ENCODE measurements around the gene XXYLT1.

The XXYLT1 gene

DNA sequence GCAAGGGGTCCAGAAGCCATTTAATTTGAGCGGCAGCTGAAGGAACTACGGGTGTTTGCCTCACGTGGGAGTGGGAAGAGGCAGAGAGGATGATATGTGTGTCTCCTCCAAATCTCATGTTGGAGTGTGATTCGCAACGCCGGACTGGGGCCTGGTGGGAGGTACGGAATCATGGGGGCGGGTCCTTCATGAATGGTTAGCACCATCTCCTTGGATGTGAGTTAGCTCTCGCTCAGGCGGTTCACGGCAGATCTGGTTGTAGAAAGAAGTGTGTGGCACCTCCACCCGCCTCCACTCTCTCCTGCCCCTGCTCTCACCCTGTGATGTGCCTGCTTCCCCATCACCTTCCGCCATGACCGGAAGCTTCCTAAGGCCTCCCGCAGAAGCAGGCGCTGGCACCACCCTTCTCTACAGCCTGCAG is 25.4 kb downstream of the XXYLT1 start:
- no peak for TF ChIP-seq EZH2phosphoT487 (IDR thresholded peaks at IDR 0.05; ENCODE audit: borderline replicate concordance, low read length)
- TF ChIP-seq, protein P1, sequence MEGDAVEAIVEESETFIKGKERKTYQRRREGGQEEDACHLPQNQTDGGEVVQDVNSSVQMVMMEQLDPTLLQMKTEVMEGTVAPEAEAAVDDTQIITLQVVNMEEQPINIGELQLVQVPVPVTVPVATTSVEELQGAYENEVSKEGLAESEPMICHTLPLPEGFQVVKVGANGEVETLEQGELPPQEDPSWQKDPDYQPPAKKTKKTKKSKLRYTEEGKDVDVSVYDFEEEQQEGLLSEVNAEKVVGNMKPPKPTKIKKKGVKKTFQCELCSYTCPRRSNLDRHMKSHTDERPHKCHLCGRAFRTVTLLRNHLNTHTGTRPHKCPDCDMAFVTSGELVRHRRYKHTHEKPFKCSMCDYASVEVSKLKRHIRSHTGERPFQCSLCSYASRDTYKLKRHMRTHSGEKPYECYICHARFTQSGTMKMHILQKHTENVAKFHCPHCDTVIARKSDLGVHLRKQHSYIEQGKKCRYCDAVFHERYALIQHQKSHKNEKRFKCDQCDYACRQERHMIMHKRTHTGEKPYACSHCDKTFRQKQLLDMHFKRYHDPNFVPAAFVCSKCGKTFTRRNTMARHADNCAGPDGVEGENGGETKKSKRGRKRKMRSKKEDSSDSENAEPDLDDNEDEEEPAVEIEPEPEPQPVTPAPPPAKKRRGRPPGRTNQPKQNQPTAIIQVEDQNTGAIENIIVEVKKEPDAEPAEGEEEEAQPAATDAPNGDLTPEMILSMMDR (IDR thresholded peaks at IDR 0.05; ENCODE audit: low read depth, low read length, poor library complexity, severe bottlenecking): no peak
- no peak overlapping the region for H3K4me2 ChIP-seq (ENCODE audit: low read length)

DNA sequence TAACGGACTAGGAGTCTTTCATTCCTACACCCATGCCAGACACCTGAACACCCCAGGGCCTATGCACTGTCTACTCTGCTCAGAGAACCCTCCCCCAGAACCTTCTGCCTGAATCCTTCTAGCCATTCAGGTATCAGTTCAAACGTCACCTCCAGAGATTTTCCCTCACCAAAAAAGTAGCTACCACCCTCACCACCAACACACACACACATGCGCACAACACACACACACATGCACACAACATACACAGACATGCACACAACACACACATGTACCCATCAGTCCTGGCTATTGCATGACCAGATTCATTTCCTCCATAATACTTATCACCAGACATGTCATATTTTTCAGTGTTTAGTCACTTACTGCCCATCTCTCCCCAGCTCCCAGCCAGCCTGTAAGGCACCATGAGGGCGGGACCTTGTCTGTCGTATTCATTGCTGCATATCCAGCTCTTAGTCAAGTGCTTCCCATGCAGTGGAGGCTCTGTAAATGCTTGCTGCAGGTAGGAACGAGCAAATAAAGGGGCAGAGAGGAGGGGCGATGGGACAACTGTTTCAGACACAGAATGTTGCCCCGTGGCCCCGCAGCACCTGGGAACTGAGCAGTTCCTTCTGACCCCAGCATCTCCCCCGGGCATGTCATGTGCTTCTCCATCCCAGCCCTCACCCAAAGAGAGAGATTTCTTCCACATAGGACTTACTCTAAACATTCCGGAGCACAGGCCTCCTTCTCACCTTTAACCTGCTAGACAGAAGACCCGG is 29.2 kb downstream of the XXYLT1 start:
- Histone ChIP-seq H3K79me2 (ENCODE audit: control insufficient read depth, low read length) (peaks cover 7% of the 10 kb centered on the region; the same call in 1 of the 2 replicates), H3K9me3 (ENCODE audit: control insufficient read depth, insufficient read depth, low read length) (no peaks in the 10 kb centered on the region), H3K9me2 (replicated peaks; ENCODE audit: control insufficient read depth, low read length) (no peaks in the 10 kb centered on the region), H4K20me1 (ENCODE audit: control insufficient read depth, insufficient read depth, low read depth, low read length) (no peaks in the 10 kb centered on the region), H3K27ac (ENCODE audit: low read depth, low read length) (no peak overlapping the region), H3K4me3 (ENCODE audit: low read length) (no peak overlapping the region), H3K4me2 (ENCODE audit: low read length) (no peak overlapping the region), H3K27me3 (ENCODE audit: control insufficient read depth, low read length) (no peaks in the 10 kb centered on the region), H3F3A (ENCODE audit: control insufficient read depth, insufficient read depth) (no peaks in the 10 kb centered on the region), H3K4me1 (ENCODE audit: control insufficient read depth, low read length) (no peaks in the 10 kb centered on the region), H3K36me3 (ENCODE audit: control insufficient read depth, low read length) (no peaks in the 10 kb centered on the region)
- TF ChIP-seq EZH2phosphoT487 (IDR thresholded peaks at IDR 0.05; ENCODE audit: borderline replicate concordance, low read length): no peak
- TF ChIP-seq, protein P1 (IDR thresholded peaks at IDR 0.05; ENCODE audit: low read depth, low read length, poor library complexity, severe bottlenecking): no peak

More for the DNA sequence above, 25.4 kb downstream of the XXYLT1 start:
- Histone ChIP-seq H3K27ac (ENCODE audit: low read depth, low read length) (no peak overlapping the region), H3K36me3 (ENCODE audit: control insufficient read depth, low read length) (no peaks in the 10 kb centered on the region), H4K20me1 (ENCODE audit: control insufficient read depth, insufficient read depth, low read depth, low read length) (no peaks in the 10 kb centered on the region), H3K4me3 (ENCODE audit: low read length) (no peak overlapping the region), H3F3A (ENCODE audit: control insufficient read depth, insufficient read depth) (no peaks in the 10 kb centered on the region), H3K27me3 (ENCODE audit: control insufficient read depth, low read length) (no peaks in the 10 kb centered on the region), H3K9me2 (replicated peaks; ENCODE audit: control insufficient read depth, low read length) (no peaks in the 10 kb centered on the region), H3K79me2 (ENCODE audit: control insufficient read depth, low read length) (peaks cover 14% of the 10 kb centered on the region; the same call in 1 of the 2 replicates), H3K9me3 (ENCODE audit: control insufficient read depth, insufficient read depth, low read length) (no peaks in the 10 kb centered on the region), H3K4me1 (ENCODE audit: control insufficient read depth, low read length) (no peaks in the 10 kb centered on the region)

DNA sequence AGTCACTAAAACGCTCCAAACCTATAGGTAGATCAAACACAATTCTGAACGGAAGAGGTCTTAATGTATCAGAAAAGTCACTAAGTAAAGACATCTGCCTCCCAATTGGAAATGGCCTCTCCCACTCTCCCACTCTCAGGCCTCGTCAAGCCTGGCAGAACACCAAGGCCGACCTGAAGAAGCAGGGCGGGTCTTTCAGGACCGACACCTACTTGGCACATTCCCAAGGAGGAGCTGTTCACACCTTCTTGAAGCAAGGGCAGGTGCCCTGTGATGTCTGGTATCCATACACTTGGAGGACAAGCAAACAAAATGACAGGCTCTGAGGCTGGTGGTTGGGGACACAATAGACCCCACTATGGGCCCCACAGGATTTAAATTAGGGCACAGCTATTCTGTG is 30.0 kb downstream of the XXYLT1 start:
- no peak overlapping the region for H3K4me3 ChIP-seq (ENCODE audit: low read length)
- H3K27ac ChIP-seq (ENCODE audit: low read depth, low read length): no peak overlapping the region
- H4K20me1 ChIP-seq (ENCODE audit: control insufficient read depth, insufficient read depth, low read depth, low read length): no peaks in the 10 kb centered on the region
- no peaks in the 10 kb centered on the region for H3K27me3 ChIP-seq (ENCODE audit: control insufficient read depth, low read length)
- no peaks in the 10 kb centered on the region for H3K9me2 ChIP-seq (replicated peaks; ENCODE audit: control insufficient read depth, low read length)
- peaks cover 7% of the 10 kb centered on the region; the same call in 1 of the 2 replicates for H3K79me2 ChIP-seq (ENCODE audit: control insufficient read depth, low read length)
- H3K9me3 ChIP-seq (ENCODE audit: control insufficient read depth, insufficient read depth, low read length): no peaks in the 10 kb centered on the region
- no peaks in the 10 kb centered on the region for H3K36me3 ChIP-seq (ENCODE audit: control insufficient read depth, low read length)
- no peak for TF ChIP-seq EZH2phosphoT487 (IDR thresholded peaks at IDR 0.05; ENCODE audit: borderline replicate concordance, low read length)
- TF ChIP-seq, protein P1 (IDR thresholded peaks at IDR 0.05; ENCODE audit: low read depth, low read length, poor library complexity, severe bottlenecking): no peak
- H3K4me2 ChIP-seq (ENCODE audit: low read length): no peak overlapping the region
- H3K4me1 ChIP-seq (ENCODE audit: control insufficient read depth, low read length): no peaks in the 10 kb centered on the region
- no peaks in the 10 kb centered on the region for H3F3A ChIP-seq (ENCODE audit: control insufficient read depth, insufficient read depth)

Data from DOHH2 (cell line).